ENCODE results near the gene RPS4Y2. TPM values are rescaled to one million over a fixed set of nuclear protein-coding genes. Genes with fewer than 3 reads are reported as not detected.

RPS4Y2 gene
- total and polyA plus RNA-seq, 9 of the 15 experiments (the other 6 are each of a cell fraction or from before 2014, with no cell fraction given), result not detected

DNA sequence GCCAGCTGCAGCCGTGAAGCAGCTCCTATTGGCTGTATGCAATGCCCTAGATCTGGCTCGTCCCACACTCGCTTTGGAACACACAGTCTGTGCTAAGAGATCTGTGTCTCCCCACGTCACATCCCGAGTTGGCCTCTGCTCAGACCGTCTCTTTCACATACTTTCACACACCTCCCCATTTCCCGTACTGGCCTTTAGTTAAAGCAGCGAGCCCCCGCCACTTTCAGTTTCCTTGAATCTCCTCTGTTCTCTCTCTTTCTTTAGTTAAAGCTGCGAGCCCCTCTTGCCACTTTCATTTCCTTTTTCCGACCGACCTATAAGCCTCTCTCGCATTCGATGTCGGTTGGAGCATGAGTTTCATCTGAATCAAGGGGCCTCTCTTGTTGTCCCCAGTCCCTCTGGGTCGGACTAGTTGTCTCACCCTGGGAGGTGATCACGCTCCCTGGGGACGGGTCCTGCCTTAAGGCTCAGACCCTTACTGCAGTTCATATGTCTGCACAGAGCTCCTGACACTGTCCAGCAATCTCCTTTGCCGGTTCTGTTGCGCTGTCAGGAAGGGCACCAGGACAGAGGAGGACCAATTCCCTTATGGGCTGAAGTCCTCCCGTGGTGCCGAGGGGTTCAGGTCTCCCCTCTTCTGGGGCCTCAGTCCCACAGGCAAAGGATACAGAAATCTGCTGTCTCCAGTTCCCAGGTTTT is 42.6 kb downstream of the RPS4Y2 start:
- no peaks in the 10 kb centered on the region for H3K79me2 ChIP-seq (ENCODE audit: control insufficient read depth, insufficient read depth, low read length)
- WGBS (ENCODE audit: insufficient coverage, low coverage, missing lambda C conversion rate), result no CpG with 5 or more reads among the region's 22 CpGs
- H2AFZ ChIP-seq (ENCODE audit: low read depth, low read length), result no peak overlapping the region
- H3K4me1 ChIP-seq (replicated peaks in 1 of 2; ENCODE audit: control insufficient read depth in 2 of 2, insufficient read depth in 2 of 2, low read length in 2 of 2), result no peaks in the 10 kb centered on the region
- H3K9ac ChIP-seq (ENCODE audit: insufficient read depth in 1 of 2, low read depth in 2 of 2, low read length in 2 of 2), result no peak overlapping the region
- no peaks in the 10 kb centered on the region for H3K36me3 ChIP-seq (ENCODE audit: control insufficient read depth, insufficient read depth, low read length)
- no peak for DNase-seq (ENCODE audit: extremely low read depth in 1 of 4, low spot score in 3 of 4)
- CTCF ChIA-PET (ENCODE audit: low intra/inter-chr PET ratio), result no interaction called here
- H3K9me1 ChIP-seq (ENCODE audit: control insufficient read depth, insufficient read depth, low read length), result no peaks in the 10 kb centered on the region
- BruUV-seq (replicated peaks), result no TSS peak
- H3K27me3 ChIP-seq (ENCODE audit: control insufficient read depth in 2 of 2, insufficient read depth in 2 of 2, low read length in 2 of 2), result no peaks in the 10 kb centered on the region
- H3K9me3 ChIP-seq (replicated peaks; ENCODE audit: control insufficient read depth, insufficient read depth, low read depth, low read length), result no peaks in the 10 kb centered on the region
- intact Hi-C loops (cut with micrococcal nuclease), result no loop called here
- H3K27ac ChIP-seq (ENCODE audit: extremely low read depth, low read depth, low read length), result no peak overlapping the region
- no peak for TF ChIP-seq FOS (IDR thresholded peaks at IDR 0.05; ENCODE audit: extremely low read depth, insufficient read length)
- TF ChIP-seq ZNF431 (CRISPR knock-in tag; IDR thresholded peaks at IDR 0.05), result no peak
- TF ChIP-seq HCFC1 (IDR thresholded peaks at IDR 0.05; ENCODE audit: low read depth, low read length), result no peak
- TF ChIP-seq CBX2 (IDR thresholded peaks at IDR 0.05; ENCODE audit: insufficient read depth, low read length, poor library complexity, severe bottlenecking), result no peak
- no peak for TF ChIP-seq ZNF717 (CRISPR knock-in tag; IDR thresholded peaks at IDR 0.05)
- TF ChIP-seq, protein P1, sequence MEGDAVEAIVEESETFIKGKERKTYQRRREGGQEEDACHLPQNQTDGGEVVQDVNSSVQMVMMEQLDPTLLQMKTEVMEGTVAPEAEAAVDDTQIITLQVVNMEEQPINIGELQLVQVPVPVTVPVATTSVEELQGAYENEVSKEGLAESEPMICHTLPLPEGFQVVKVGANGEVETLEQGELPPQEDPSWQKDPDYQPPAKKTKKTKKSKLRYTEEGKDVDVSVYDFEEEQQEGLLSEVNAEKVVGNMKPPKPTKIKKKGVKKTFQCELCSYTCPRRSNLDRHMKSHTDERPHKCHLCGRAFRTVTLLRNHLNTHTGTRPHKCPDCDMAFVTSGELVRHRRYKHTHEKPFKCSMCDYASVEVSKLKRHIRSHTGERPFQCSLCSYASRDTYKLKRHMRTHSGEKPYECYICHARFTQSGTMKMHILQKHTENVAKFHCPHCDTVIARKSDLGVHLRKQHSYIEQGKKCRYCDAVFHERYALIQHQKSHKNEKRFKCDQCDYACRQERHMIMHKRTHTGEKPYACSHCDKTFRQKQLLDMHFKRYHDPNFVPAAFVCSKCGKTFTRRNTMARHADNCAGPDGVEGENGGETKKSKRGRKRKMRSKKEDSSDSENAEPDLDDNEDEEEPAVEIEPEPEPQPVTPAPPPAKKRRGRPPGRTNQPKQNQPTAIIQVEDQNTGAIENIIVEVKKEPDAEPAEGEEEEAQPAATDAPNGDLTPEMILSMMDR (IDR thresholded peaks at IDR 0.05 in 2 of 3, conservative IDR thresholded peaks at IDR 0.05 in 1 of 3; ENCODE audit: insufficient read depth in 2 of 3, low read depth in 1 of 3, low read length in 3 of 3), result no peak
- TF ChIP-seq VEZF1 (CRISPR knock-in tag; IDR thresholded peaks at IDR 0.05), result no peak
- TF ChIP-seq GABPB2 (CRISPR knock-in tag; conservative IDR thresholded peaks at IDR 0.05), result no peak
- no peak for TF ChIP-seq ZNF175 (CRISPR knock-in tag; IDR thresholded peaks at IDR 0.05; ENCODE audit: low read depth)
- no peak for TF ChIP-seq ZNF124 (CRISPR knock-in tag; IDR thresholded peaks at IDR 0.05)
- no peak for TF ChIP-seq HDAC8 (tag; IDR thresholded peaks at IDR 0.05)
- no peak for TF ChIP-seq ZNF316 (IDR thresholded peaks at IDR 0.05)
- TF ChIP-seq, protein P2, sequence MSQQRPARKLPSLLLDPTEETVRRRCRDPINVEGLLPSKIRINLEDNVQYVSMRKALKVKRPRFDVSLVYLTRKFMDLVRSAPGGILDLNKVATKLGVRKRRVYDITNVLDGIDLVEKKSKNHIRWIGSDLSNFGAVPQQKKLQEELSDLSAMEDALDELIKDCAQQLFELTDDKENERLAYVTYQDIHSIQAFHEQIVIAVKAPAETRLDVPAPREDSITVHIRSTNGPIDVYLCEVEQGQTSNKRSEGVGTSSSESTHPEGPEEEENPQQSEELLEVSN (IDR thresholded peaks at IDR 0.05; ENCODE audit: borderline replicate concordance in 1 of 2, extremely low read depth in 1 of 2, insufficient read depth in 1 of 2, insufficient read length in 1 of 2, low read depth in 1 of 2, low read length in 1 of 2, poor library complexity in 1 of 2, severe bottlenecking in 1 of 2), result no peak
- TF ChIP-seq TCF7 (IDR thresholded peaks at IDR 0.05; ENCODE audit: borderline replicate concordance), result no peak
- no peak for TF ChIP-seq RUNX1 (IDR thresholded peaks at IDR 0.05; ENCODE audit: low read depth)
- TF ChIP-seq MECOM (CRISPR knock-in tag; IDR thresholded peaks at IDR 0.05), result no peak
- TF ChIP-seq, protein P3, sequence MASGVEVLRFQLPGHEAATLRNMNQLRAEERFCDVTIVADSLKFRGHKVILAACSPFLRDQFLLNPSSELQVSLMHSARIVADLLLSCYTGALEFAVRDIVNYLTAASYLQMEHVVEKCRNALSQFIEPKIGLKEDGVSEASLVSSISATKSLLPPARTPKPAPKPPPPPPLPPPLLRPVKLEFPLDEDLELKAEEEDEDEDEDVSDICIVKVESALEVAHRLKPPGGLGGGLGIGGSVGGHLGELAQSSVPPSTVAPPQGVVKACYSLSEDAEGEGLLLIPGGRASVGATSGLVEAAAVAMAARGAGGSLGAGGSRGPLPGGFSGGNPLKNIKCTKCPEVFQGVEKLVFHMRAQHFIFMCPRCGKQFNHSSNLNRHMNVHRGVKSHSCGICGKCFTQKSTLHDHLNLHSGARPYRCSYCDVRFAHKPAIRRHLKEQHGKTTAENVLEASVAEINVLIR (CRISPR knock-in tag; IDR thresholded peaks at IDR 0.05), result no peak
- H3K4me2 ChIP-seq (ENCODE audit: insufficient read depth, low read length), result no peak overlapping the region
- POLR2A ChIA-PET, result no interaction called here
- no peak overlapping the region for H3K4me3 ChIP-seq
- in situ Hi-C loops (cut with MboI), result no loop called here
- no peak for ATAC-seq
- no peaks in the 10 kb centered on the region for H4K20me1 ChIP-seq (replicated peaks; ENCODE audit: control insufficient read depth, insufficient read depth, low read length)
- FAIRE-seq, result no peak
